Thyroid gland (tissue), 4 donors: ENCODE results near the gene SUGT1.

Experiments
- POLR2A ChIP-seq, 2 donors: fragments of 450-650 bp; IDR thresholded peaks; one replicate each; pipeline ENCODE4 v1.6.1; 2017; ENCODE audit warnings: antibody characterized with exemption in 2 of 2, mild to moderate bottlenecking in 2 of 2, moderate library complexity in 1 of 2
- TF ChIP-seq, protein P1 (sequence below), 6 experiments: fragments of 200-600 bp in 3 of 6; fragments of 450-650 bp in 3 of 6; sonication (generic) in 3 of 6; IDR thresholded peaks; one replicate each; pipeline ENCODE4 v1.5.1; 2016 to 2019; ENCODE audit warnings: antibody characterized with exemption in 6 of 6, mild to moderate bottlenecking in 2 of 6, inconsistent platforms in 1 of 6, moderate library complexity in 1 of 6

- TF ChIP-seq POLR2A (IDR thresholded peaks at IDR 0.05) = no peak
- TF ChIP-seq, protein P1, sequence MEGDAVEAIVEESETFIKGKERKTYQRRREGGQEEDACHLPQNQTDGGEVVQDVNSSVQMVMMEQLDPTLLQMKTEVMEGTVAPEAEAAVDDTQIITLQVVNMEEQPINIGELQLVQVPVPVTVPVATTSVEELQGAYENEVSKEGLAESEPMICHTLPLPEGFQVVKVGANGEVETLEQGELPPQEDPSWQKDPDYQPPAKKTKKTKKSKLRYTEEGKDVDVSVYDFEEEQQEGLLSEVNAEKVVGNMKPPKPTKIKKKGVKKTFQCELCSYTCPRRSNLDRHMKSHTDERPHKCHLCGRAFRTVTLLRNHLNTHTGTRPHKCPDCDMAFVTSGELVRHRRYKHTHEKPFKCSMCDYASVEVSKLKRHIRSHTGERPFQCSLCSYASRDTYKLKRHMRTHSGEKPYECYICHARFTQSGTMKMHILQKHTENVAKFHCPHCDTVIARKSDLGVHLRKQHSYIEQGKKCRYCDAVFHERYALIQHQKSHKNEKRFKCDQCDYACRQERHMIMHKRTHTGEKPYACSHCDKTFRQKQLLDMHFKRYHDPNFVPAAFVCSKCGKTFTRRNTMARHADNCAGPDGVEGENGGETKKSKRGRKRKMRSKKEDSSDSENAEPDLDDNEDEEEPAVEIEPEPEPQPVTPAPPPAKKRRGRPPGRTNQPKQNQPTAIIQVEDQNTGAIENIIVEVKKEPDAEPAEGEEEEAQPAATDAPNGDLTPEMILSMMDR (IDR thresholded peaks at IDR 0.05) = no peak
These were observed 5.7 kb upstream of the SUGT1 start for GRCh38 chr13:52646967-52647366.
